ENCODE data around the gene RBKS. TPM values are rescaled to one million over a fixed set of nuclear protein-coding genes. Genes with fewer than 3 reads are reported as not detected.
"Not testable (repeated sequence)": the region's sequence is repeated elsewhere in the genome, so short reads cannot be mapped to it uniquely, and the experiment has no call there.

RBKS gene
- total RNA-seq, 1 donor from 2014 or later = 2.0 TPM

GRCh38 chr2:27873091-27873490 lies 17.1 kb downstream of the RBKS start:
- DNase-seq (ENCODE audit: low read depth) = peak; percentile 75

- no peak for DNase-seq (ENCODE audit: low read depth)
Observed at GRCh38 chr2:27871802-27872201, 18.4 kb downstream of the RBKS start.

- DNase-seq (ENCODE audit: low read depth) = no peak
Observed at GRCh38 chr2:27870724-27871123, 19.5 kb downstream of the RBKS start.

- DNase-seq (ENCODE audit: low read depth) = no peak
Observed at GRCh38 chr2:27869763-27870162, 20.4 kb downstream of the RBKS start.

GRCh38 chr2:27866237-27866636 lies 23.9 kb downstream of the RBKS start:
- DNase-seq (ENCODE audit: low read depth) = no peak

- not testable (repeated sequence) for DNase-seq (ENCODE audit: low read depth)
Observed at GRCh38 chr2:27863955-27864354, 26.2 kb downstream of the RBKS start.

- no peak for DNase-seq (ENCODE audit: low read depth)
Observed at GRCh38 chr2:27863146-27863545, 27.0 kb downstream of the RBKS start.

GRCh38 chr2:27860111-27860510 lies 30.1 kb downstream of the RBKS start:
- DNase-seq (ENCODE audit: low read depth) = no peak

GRCh38 chr2:27857417-27858172 lies 32.6 kb downstream of the RBKS start:
- DNase-seq (ENCODE audit: low read depth) = no peak

- DNase-seq (ENCODE audit: low read depth) = no peak
Observed at GRCh38 chr2:27856956-27857355, 33.2 kb downstream of the RBKS start.

- DNase-seq (ENCODE audit: low read depth) = no peak
Observed at GRCh38 chr2:27856386-27856785, 33.8 kb downstream of the RBKS start.

- DNase-seq (ENCODE audit: low read depth) = no peak
Observed at GRCh38 chr2:27855476-27855875, 34.7 kb downstream of the RBKS start.

GRCh38 chr2:27854229-27854862 lies 35.8 kb downstream of the RBKS start:
- DNase-seq (ENCODE audit: low read depth) = no peak

GRCh38 chr2:27852691-27853090 lies 37.5 kb downstream of the RBKS start:
- peak; percentile 30 for DNase-seq (ENCODE audit: low read depth)

GRCh38 chr2:27849558-27850205 lies 40.5 kb downstream of the RBKS start:
- peak; percentile 92 for DNase-seq (ENCODE audit: low read depth)

GRCh38 chr2:27847333-27847732 lies 42.9 kb downstream of the RBKS start:
- DNase-seq (ENCODE audit: low read depth) = no peak

- DNase-seq (ENCODE audit: low read depth) = peak; percentile 85
Observed at GRCh38 chr2:27844821-27845255, 45.3 kb downstream of the RBKS start.

GRCh38 chr2:27843992-27844391 lies 46.2 kb downstream of the RBKS start:
- no peak for DNase-seq (ENCODE audit: low read depth)

GRCh38 chr2:27842894-27843293 lies 47.3 kb downstream of the RBKS start:
- DNase-seq (ENCODE audit: low read depth) = no peak

- DNase-seq (ENCODE audit: low read depth) = no peak
Observed at GRCh38 chr2:27839022-27839618, 51.1 kb downstream of the RBKS start.

GRCh38 chr2:27838502-27838901 lies 51.7 kb downstream of the RBKS start:
- DNase-seq (ENCODE audit: low read depth) = no peak

GRCh38 chr2:27833931-27834330 lies 56.3 kb downstream of the RBKS start:
- no peak for DNase-seq (ENCODE audit: low read depth)
